GM13977 (cell line): ENCODE data around the gene CD63.

Experiments used
- DNase-seq: peaks from one replicate; pipeline ENCODE4 v3.0.0; 2012; ENCODE audit warnings: low spot score
- in situ Hi-C: fragments of 300-500 bp; cut with MboI; formaldehyde crosslinking; loops from one replicate; pipeline ENCODE4 v1.12.0; 2022; ENCODE audit warnings: low sequenced_read_pairs, low pct_unique_long_range_greater_than_20kb, mixed read lengths, inconsistent platforms; ENCODE audit not compliant: unreplicated experiment
- TF ChIP-seq, protein P1 (sequence below): IDR thresholded peaks from 2 replicates; pipeline ENCODE4 v1.5.1; 2012; ENCODE audit warnings: mild to moderate bottlenecking, control low read depth; ENCODE audit not compliant: insufficient read depth; ENCODE audit errors: extremely low read depth, missing control alignments

The CD63 gene

DNA sequence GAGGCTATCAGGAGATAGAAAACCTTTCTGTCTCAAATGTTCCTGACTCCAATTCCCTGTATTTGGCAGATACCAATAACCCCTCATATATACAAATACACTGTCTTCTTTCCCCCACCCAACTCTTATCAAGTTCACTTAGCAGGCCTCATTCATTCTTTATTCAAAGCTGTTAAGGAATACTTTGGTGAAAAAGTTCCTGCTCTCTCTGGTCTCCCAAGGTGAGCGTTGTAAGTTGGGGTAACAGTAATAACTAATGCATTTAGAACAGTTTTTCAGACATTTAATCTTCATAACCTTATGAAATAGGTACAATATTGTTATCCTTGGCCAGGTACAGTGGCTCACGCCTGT, 10.2 kb upstream of the CD63 start:
- TF ChIP-seq, protein P1, sequence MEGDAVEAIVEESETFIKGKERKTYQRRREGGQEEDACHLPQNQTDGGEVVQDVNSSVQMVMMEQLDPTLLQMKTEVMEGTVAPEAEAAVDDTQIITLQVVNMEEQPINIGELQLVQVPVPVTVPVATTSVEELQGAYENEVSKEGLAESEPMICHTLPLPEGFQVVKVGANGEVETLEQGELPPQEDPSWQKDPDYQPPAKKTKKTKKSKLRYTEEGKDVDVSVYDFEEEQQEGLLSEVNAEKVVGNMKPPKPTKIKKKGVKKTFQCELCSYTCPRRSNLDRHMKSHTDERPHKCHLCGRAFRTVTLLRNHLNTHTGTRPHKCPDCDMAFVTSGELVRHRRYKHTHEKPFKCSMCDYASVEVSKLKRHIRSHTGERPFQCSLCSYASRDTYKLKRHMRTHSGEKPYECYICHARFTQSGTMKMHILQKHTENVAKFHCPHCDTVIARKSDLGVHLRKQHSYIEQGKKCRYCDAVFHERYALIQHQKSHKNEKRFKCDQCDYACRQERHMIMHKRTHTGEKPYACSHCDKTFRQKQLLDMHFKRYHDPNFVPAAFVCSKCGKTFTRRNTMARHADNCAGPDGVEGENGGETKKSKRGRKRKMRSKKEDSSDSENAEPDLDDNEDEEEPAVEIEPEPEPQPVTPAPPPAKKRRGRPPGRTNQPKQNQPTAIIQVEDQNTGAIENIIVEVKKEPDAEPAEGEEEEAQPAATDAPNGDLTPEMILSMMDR, result no peak
- in situ Hi-C loops, result loop anchor here (25.0 kb wide), 1 partner anchor 298 kb away; the partner anchor contains the start of gene RPS26
- DNase-seq, result no peak

GRCh38 chr12:55738123-55739024, 9.6 kb upstream of the CD63 start:
- in situ Hi-C loops, result loop anchor here (25.0 kb wide), 1 partner anchor 299 kb away; the partner anchor contains the start of gene RPS26
- DNase-seq, result peak; percentile 83
- TF ChIP-seq, protein P1, result peak; percentile 77

- TF ChIP-seq, protein P1, result no peak
- in situ Hi-C loops, result loop anchor here (25.0 kb wide), 1 partner anchor 300 kb away; the partner anchor contains the start of gene RPS26
- DNase-seq, result no peak
Measured at GRCh38 chr12:55737581-55738122, 8.8 kb upstream of the CD63 start.

DNA sequence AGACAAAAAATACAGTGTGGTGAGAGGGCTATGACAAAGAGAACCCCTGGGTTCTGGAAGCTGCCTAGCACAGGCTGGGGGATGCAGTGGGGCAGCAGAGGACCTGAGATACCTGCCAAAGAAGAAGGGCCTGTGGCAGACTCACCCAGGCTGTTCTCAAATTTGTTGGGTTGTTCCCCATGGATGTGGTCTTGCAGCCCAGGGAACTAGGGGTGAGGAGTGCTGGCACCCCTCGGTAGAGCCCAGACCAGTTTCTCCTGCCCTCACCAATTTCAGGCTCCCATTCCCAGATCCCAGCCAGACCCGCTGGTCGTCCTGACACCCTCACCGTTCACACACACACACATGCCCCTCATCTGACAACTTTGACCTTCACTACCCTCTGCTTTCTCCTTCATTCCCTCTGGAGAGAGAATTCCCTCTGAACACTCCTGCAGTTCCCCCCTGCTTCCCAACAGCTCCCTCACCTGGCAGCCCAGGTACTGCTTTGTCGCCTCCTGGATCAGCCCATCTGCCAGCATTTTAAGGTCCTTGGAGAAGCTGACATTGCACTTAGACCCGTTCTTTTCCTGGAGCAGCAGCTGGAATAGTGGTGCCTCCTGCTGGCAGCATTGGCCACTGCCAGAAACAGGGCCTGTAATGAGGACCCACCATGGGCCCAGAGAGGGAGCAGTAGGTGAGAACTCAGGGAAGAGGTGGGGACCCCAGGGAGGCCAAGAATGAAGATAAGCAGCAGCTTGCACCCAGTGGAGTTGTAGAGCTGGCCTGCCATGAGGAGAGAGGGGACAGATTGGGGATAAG, 8.2 kb upstream of the CD63 start:
- DNase-seq, result peak; percentile 59
- in situ Hi-C loops, result loop anchor here (25.0 kb wide), 1 partner anchor 300 kb away; the partner anchor contains the start of gene RPS26
- TF ChIP-seq, protein P1, result peak; percentile 88

GRCh38 chr12:55736076-55736475, 7.3 kb upstream of the CD63 start:
- no peak for DNase-seq
- TF ChIP-seq, protein P1, result no peak
- in situ Hi-C loops, result loop anchor here (25.0 kb wide), 1 partner anchor 301 kb away; the partner anchor contains the start of gene RPS26

DNA sequence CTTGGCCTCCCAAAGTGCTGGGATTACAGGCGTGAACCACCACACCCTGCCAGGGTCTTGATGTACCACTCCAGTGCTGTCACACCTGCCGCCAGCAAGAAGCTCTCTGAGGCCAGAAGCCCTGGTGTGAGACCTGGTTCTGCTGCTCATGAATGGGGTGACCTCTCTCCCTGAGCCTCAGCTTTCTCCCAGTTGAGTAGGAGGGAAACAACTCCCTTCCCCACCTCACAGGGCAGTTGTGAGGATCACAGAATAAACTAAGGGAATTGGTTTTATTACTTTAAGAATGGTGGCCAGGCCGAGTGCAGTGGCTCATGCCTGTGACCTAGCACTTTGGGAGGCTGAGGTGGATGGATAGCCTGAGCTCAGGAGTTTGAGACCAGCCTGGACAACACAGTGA, 5.8 kb upstream of the CD63 start:
- TF ChIP-seq, protein P1, result no peak
- no peak for DNase-seq
- in situ Hi-C loops, result loop anchor here (25.0 kb wide), 1 partner anchor 303 kb away; the partner anchor contains the start of gene RPS26
